H9 (cell line): Measurements from ENCODE around the gene DACH1. TPM values are rescaled to one million over a fixed set of nuclear protein-coding genes. Genes with fewer than 3 reads are reported as not detected.
A peak's percentile ranks its signal among the peaks of the same experiment; 100 is the strongest.

Experiments used
- DNase-seq: peaks from one replicate; pipeline ENCODE4 v3.0.0-alpha.2; 2017
- H2AFZ ChIP-seq: one replicate; pipeline ENCODE4 v1.6.1; 2013; ENCODE audit warnings: mild to moderate bottlenecking, low read length, control low read depth, moderate library complexity
- H2AK5ac ChIP-seq: 2 replicates; pipeline ENCODE4 v1.6.1; 2013; ENCODE audit warnings: low read length, control low read depth, mixed read lengths; ENCODE audit not compliant: insufficient read length
- H2BK120ac ChIP-seq: one replicate; pipeline ENCODE4 v1.6.1; 2013; ENCODE audit warnings: low read depth, mild to moderate bottlenecking, low read length, control low read depth, inconsistent platforms; ENCODE audit not compliant: poor library complexity, severe bottlenecking
- H2BK12ac ChIP-seq: 2 replicates; pipeline ENCODE4 v1.6.1; 2013; ENCODE audit warnings: low read length, control low read depth, mixed read lengths, low read depth; ENCODE audit not compliant: insufficient read length
- H2BK15ac ChIP-seq: 2 replicates; pipeline ENCODE4 v1.6.1; 2013; ENCODE audit warnings: low read depth, low read length, control low read depth
- H2BK20ac ChIP-seq: one replicate; pipeline ENCODE4 v1.6.1; 2013; ENCODE audit warnings: low read depth, mild to moderate bottlenecking, low read length, control low read depth, inconsistent platforms; ENCODE audit not compliant: poor library complexity, severe bottlenecking
- H2BK5ac ChIP-seq: 2 replicates; pipeline ENCODE4 v1.6.1; 2013; ENCODE audit warnings: low read length, control low read depth, mixed read lengths; ENCODE audit not compliant: insufficient read length
- H3K14ac ChIP-seq: 2 replicates; pipeline ENCODE4 v1.6.1; 2013; ENCODE audit warnings: low read length, control low read depth; ENCODE audit not compliant: insufficient read depth
- H3K18ac ChIP-seq: 2 replicates; pipeline ENCODE4 v1.6.1; 2013; ENCODE audit warnings: low read depth, mild to moderate bottlenecking, mixed read lengths, low read length, control low read depth; ENCODE audit not compliant: insufficient read length
- H3K23ac ChIP-seq: 2 replicates; pipeline ENCODE4 v1.6.1; 2013; ENCODE audit warnings: low read length, control low read depth, mixed read lengths, low read depth; ENCODE audit not compliant: insufficient read length
- H3K23me2 ChIP-seq: 2 replicates; pipeline ENCODE4 v1.6.1; 2013; ENCODE audit warnings: low read depth, mild to moderate bottlenecking, mixed read lengths, low read length, control low read depth; ENCODE audit not compliant: insufficient read length, poor library complexity, severe bottlenecking
- H3K27ac ChIP-seq: 2 replicates; pipeline ENCODE4 v1.5.1; 2013; ENCODE audit warnings: low read length, control low read depth, mixed read lengths, low read depth; ENCODE audit not compliant: insufficient read length
- H3K27me3 ChIP-seq: 2 replicates; pipeline ENCODE4 v1.6.1; 2013; ENCODE audit warnings: low read length, control low read depth, inconsistent platforms; ENCODE audit not compliant: insufficient read depth
- H3K4ac ChIP-seq: 2 replicates; pipeline ENCODE4 v1.6.1; 2013; ENCODE audit warnings: low read depth, mild to moderate bottlenecking, control low read depth, inconsistent platforms, low read length, moderate library complexity
- H3K4me1 ChIP-seq: 2 replicates; pipeline ENCODE4 v1.6.1; 2013; ENCODE audit warnings: low read length, control low read depth, inconsistent platforms; ENCODE audit not compliant: insufficient read depth
- H3K4me2 ChIP-seq: 2 replicates; pipeline ENCODE4 v1.6.1; 2013; ENCODE audit warnings: low read length, control low read depth, mixed read lengths; ENCODE audit not compliant: insufficient read length, insufficient read depth
- H3K56ac ChIP-seq: 2 replicates; pipeline ENCODE4 v1.6.1; 2013; ENCODE audit warnings: low read depth, mild to moderate bottlenecking, mixed read lengths, low read length, control low read depth; ENCODE audit not compliant: insufficient read length
- H3K79me1 ChIP-seq: 2 replicates; pipeline ENCODE4 v1.6.1; 2013; ENCODE audit warnings: low read depth, mild to moderate bottlenecking, moderate library complexity, low read length, control low read depth, inconsistent platforms; ENCODE audit not compliant: insufficient read depth, poor library complexity, severe bottlenecking
- H3K79me2 ChIP-seq: 2 replicates; pipeline ENCODE4 v1.6.1; 2013; ENCODE audit warnings: low read length, control low read depth, inconsistent platforms; ENCODE audit not compliant: insufficient read depth
- H3K9ac ChIP-seq: 2 replicates; pipeline ENCODE4 v1.6.1; 2013; ENCODE audit warnings: low read length, control low read depth, mixed read lengths; ENCODE audit not compliant: insufficient read length; ENCODE audit errors: extremely low read depth
- H3K9me3 ChIP-seq: one replicate; pipeline ENCODE4 v1.6.1; 2013; ENCODE audit warnings: low read depth, low read length, inconsistent platforms; ENCODE audit not compliant: control insufficient read depth
- H3T11ph ChIP-seq: one replicate; pipeline ENCODE4 v1.6.1; 2013; ENCODE audit warnings: mild to moderate bottlenecking, low read length, control low read depth, inconsistent platforms
- H4K20me1 ChIP-seq: one replicate; pipeline ENCODE4 v1.6.1; 2013; ENCODE audit not compliant: control insufficient read depth, insufficient read length, insufficient read depth
- H4K5ac ChIP-seq: 2 replicates; pipeline ENCODE4 v1.6.1; 2013; ENCODE audit warnings: low read depth, mild to moderate bottlenecking, mixed read lengths, low read length, control low read depth; ENCODE audit not compliant: insufficient read length
- H4K8ac ChIP-seq: replicated peaks from 2 replicates; pipeline ENCODE4 v1.6.1; 2013; ENCODE audit warnings: low read length, control low read depth, mixed read lengths, low read depth; ENCODE audit not compliant: insufficient read length
- H4K91ac ChIP-seq: 2 replicates; pipeline ENCODE4 v1.6.1; 2013; ENCODE audit warnings: low read depth, mild to moderate bottlenecking, moderate library complexity, mixed read lengths, low read length, control low read depth; ENCODE audit not compliant: insufficient read length
- H3K27ac Mint-ChIP-seq, 3 experiments: 2 replicates in 2 of 3; 3 replicates in 1 of 3; pipeline ENCODE4 v1.8.0; 2020 to 2021; ENCODE audit warnings: mixed read lengths in 3 of 3, mild to moderate bottlenecking in 1 of 3, moderate library complexity in 1 of 3
- H3K27me3 Mint-ChIP-seq: 2 replicates; pipeline ENCODE4 v1.8.0; 2021; ENCODE audit warnings: low read depth, mild to moderate bottlenecking, moderate library complexity, mixed read lengths
- H3K36me3 Mint-ChIP-seq, 3 experiments: 2 replicates in 2 of 3; 3 replicates in 1 of 3; pipeline ENCODE4 v1.8.0; 2020 to 2021; ENCODE audit warnings: low read depth in 3 of 3, mixed read lengths in 3 of 3; ENCODE audit not compliant: insufficient read depth in 1 of 3
- H3K4me1 Mint-ChIP-seq, 2 experiments: 2 replicates each; pipeline ENCODE4 v1.8.0; 2020; ENCODE audit warnings: mixed read lengths in 2 of 2
- H3K4me3 Mint-ChIP-seq, 2 experiments: 2 replicates in 1 of 2; 3 replicates in 1 of 2; pipeline ENCODE4 v1.8.0; 2020 to 2021; ENCODE audit warnings: mild to moderate bottlenecking in 2 of 2, mixed read lengths in 2 of 2, moderate library complexity in 1 of 2
- H3K9me3 Mint-ChIP-seq, 2 experiments: 2 replicates in 1 of 2; 3 replicates in 1 of 2; pipeline ENCODE4 v1.8.0; 2020; ENCODE audit warnings: mild to moderate bottlenecking in 2 of 2, mixed read lengths in 2 of 2, moderate library complexity in 1 of 2
- CTCF ChIP-seq: fragments of 200-600 bp; sonication (generic); conservative IDR thresholded peaks from 3 replicates; pipeline ENCODE4 v1.8.0; 2021; ENCODE audit warnings: antibody characterized with exemption, mild to moderate bottlenecking
- WGBS: extraction: QIAGEN DNeasy Blood & Tissue Kit; methylation state at CpG from one replicate; pipeline ENCODE4 v1.1.7; 2013; ENCODE audit warnings: missing lambda C conversion rate, low lambda C conversion rate, mixed read lengths; ENCODE audit not compliant: insufficient read length; ENCODE audit errors: extremely low coverage; 5-methylcytosine and 5-hydroxymethylcytosine counted together
- total RNA-seq: library from RNA; stranded (reverse); gene quantifications from 2 replicates; pipeline ENCODE4 v1.2.1, GENCODE V29; 2021

Gene DACH1
- total RNA-seq, 1 experiment from 2014 or later = not detected

DNA sequence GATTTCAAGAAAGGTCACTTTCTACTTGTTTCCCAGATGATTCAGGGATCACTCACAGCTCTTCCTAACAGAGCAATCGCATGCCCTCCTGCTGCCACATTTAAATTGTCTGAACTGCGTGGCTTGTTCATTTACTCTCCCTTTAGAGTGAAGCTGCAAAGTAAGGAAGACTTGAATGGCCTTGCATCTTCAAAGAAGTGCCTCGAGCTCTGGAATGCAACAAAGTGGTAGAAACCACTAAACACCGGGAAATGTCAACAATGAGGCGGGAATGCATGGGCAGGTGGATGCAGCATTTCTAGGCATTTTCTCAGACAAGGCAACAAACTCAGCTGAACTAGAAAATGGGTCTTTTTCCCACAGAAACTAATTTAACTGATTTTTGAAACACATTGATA lies 10.3 kb upstream of the DACH1 start:
- Histone ChIP-seq H3K27ac (peak overlapping the region; percentile 1), H3K9me3 (no peaks in the 10 kb centered on the region), H2BK120ac (no peak overlapping the region), H3K14ac (no peak overlapping the region), H3K56ac (no peak overlapping the region), H4K20me1 (no peaks in the 10 kb centered on the region), H4K91ac (no peak overlapping the region), H3K79me2 (no peaks in the 10 kb centered on the region), H2BK5ac (no peak overlapping the region), H2AFZ (no peak overlapping the region), H2BK12ac (no peak overlapping the region), H3K79me1 (no peaks in the 10 kb centered on the region), H3K4ac (no peak overlapping the region), H3K27me3 (no peaks in the 10 kb centered on the region), H3T11ph (no peak overlapping the region), H3K4me2 (peak overlapping the region; percentile 26), H2AK5ac (no peak overlapping the region), H4K8ac (no peak overlapping the region), H3K23ac (no peak overlapping the region), H3K4me1 (peaks cover 13% of the 10 kb centered on the region; the same call in 1 of the 2 replicates), H3K9ac (no peak overlapping the region), H2BK20ac (no peak overlapping the region), H3K18ac (no peak overlapping the region), H3K23me2 (no peaks in the 10 kb centered on the region), H4K5ac (no peak overlapping the region), H2BK15ac (no peak overlapping the region)
- Mint-ChIP-seq H3K27ac (peak overlapping the region in 2 of 3 experiments; percentile 10 to 69; a peak in 5 of 7 replicates), H3K36me3 (peaks cover 0 to 9% (median 0%) of the 10 kb centered on the region in 3 experiments; a peak in 1 of 7 replicates), H3K27me3 (peaks cover 11% of the 10 kb centered on the region), H3K4me3 (peak overlapping the region in 1 of 2 experiments; percentile 5; a peak in 2 of 5 replicates), H3K4me1 (peaks cover 24 to 32% of the 10 kb centered on the region in 2 experiments), H3K9me3 (no peaks in the 10 kb centered on the region; a peak in 3 of 5 replicates)
- WGBS = no CpG with 5 or more reads among the region's 5 CpGs
- DNase-seq = peak; percentile 68
- no peak for TF ChIP-seq CTCF
